Neutrophil (primary cell): Measurements from ENCODE around the gene SCAANT1.

Experiments
- H3K27ac ChIP-seq: fragments of 200-600 bp; sonication (generic); 2 replicates; pipeline ENCODE4 v1.5.1; 2016; ENCODE audit warnings: mild to moderate bottlenecking, moderate library complexity
- H3K27me3 ChIP-seq: fragments of 200-600 bp; sonication (generic); 2 replicates; pipeline ENCODE4 v1.6.0; 2016; ENCODE audit warnings: mild to moderate bottlenecking
- H3K36me3 ChIP-seq: fragments of 200-600 bp; sonication (generic); 2 replicates; pipeline ENCODE4 v1.5.1; 2017
- H3K4me1 ChIP-seq, 2 experiments: fragments of 200-600 bp in 1 of 2; sonication (generic) in 1 of 2; 1 replicate in 1 of 2; 2 replicates in 1 of 2; pipeline versions ENCODE4 v1.5.1 to v1.6.1; 2013 to 2016; ENCODE audit warnings: low read depth in 1 of 2, low read length in 1 of 2, mild to moderate bottlenecking in 1 of 2, moderate library complexity in 1 of 2; ENCODE audit not compliant: control insufficient read depth in 1 of 2, insufficient read depth in 1 of 2
- H3K4me3 ChIP-seq, 2 experiments: fragments of 200-600 bp in 1 of 2; sonication (generic) in 1 of 2; 1 replicate in 1 of 2; 2 replicates in 1 of 2; pipeline ENCODE4 v1.5.1; 2013 to 2016; ENCODE audit warnings: low read depth in 1 of 2, low read length in 1 of 2, mild to moderate bottlenecking in 1 of 2, moderate library complexity in 1 of 2
- H3K9me3 ChIP-seq: fragments of 200-600 bp; sonication (generic); 2 replicates; pipeline ENCODE4 v1.5.1; 2016
- TF ChIP-seq, protein P1 (sequence below): fragments of 200-600 bp; sonication (generic); IDR thresholded peaks from 2 replicates; pipeline ENCODE4 v1.5.1; 2016; ENCODE audit warnings: antibody characterized with exemption

The SCAANT1 gene

DNA sequence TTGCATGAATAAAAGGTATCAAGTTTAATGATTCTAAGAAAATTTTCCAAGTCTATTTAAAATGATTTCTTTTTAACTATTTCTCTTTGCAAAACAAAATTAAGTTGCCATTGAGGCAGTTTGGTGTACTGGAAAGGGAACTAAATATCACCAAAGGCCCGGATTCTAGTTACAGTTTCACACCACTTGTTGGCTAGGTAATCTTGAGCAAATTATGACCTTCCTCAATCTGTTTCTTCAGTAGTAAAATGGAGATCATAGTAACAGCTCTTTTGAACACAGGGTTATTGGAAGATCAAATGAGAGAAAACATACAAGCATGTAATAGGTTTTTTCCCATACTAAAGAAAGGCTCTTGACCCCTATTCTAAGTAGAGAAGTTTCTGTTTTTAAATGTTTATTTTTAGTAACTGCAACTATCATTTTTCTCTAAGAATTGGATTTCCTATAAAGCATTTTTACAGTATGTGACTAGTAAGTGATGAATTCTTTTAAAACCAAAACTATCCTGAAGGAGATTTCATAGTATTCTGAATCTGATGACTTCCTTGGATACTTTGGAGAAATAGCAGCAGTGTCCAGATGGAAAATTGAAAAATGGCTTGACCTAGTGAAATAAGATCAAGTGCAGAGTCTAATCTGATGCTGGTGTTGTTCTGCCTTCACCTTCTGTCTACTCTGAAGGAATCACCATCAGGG, 15.7 kb downstream of the SCAANT1 start:
- no peak overlapping the region for H3K4me3 ChIP-seq

DNA sequence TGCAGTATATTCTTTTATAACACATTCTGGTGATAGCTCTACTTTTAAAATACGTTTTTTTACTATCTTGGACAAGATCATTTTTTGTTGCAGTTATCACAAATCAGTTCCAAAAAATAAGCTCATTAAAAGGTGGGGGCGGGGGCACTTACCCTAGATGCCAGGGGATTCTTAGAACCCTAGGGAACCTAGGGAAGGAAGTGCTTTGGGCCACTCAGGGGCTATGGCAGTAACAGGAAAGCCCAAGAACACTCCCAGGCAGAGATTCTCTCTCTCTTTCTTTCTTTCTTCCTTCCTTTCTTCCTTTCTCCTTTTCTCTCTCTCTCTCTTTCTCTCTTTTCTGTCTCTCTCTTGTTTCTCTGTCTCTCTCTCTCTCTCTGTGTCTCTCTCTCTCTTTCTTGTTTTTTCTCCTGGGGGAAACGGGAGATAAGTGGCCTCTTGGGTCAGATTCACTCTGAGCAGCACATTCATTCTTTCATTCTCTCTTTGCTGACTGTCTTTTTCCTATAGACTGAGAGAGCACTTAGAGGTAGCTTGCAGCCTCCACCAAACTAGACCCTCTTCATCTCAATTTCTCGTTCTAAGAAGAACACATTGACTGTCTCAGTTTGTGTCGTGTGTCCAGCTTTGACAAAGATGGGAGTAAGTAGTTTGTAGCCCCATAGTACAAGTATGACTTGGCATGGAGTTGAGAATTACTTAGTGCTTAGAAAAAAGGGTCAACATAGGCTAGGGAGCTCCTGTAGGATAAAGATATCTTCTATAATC, 16.6 kb downstream of the SCAANT1 start:
- H3K9me3 ChIP-seq: no peaks in the 10 kb centered on the region
- H3K27me3 ChIP-seq: no peaks in the 10 kb centered on the region
- H3K27ac ChIP-seq: peak overlapping the region; percentile 26
- H3K4me1 ChIP-seq: peaks cover 7 to 8% of the 10 kb centered on the region in 2 experiments
- H3K36me3 ChIP-seq: peaks cover 39% of the 10 kb centered on the region
- TF ChIP-seq, protein P1, sequence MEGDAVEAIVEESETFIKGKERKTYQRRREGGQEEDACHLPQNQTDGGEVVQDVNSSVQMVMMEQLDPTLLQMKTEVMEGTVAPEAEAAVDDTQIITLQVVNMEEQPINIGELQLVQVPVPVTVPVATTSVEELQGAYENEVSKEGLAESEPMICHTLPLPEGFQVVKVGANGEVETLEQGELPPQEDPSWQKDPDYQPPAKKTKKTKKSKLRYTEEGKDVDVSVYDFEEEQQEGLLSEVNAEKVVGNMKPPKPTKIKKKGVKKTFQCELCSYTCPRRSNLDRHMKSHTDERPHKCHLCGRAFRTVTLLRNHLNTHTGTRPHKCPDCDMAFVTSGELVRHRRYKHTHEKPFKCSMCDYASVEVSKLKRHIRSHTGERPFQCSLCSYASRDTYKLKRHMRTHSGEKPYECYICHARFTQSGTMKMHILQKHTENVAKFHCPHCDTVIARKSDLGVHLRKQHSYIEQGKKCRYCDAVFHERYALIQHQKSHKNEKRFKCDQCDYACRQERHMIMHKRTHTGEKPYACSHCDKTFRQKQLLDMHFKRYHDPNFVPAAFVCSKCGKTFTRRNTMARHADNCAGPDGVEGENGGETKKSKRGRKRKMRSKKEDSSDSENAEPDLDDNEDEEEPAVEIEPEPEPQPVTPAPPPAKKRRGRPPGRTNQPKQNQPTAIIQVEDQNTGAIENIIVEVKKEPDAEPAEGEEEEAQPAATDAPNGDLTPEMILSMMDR: no peak
- H3K4me3 ChIP-seq: no peak overlapping the region

More for the DNA sequence above, 15.7 kb downstream of the SCAANT1 start:
- H3K9me3 ChIP-seq: no peaks in the 10 kb centered on the region
- H3K27ac ChIP-seq: peak overlapping the region; percentile 26
- peaks cover 39% of the 10 kb centered on the region for H3K36me3 ChIP-seq
- TF ChIP-seq, protein P1: no peak
- H3K27me3 ChIP-seq: no peaks in the 10 kb centered on the region
- H3K4me1 ChIP-seq: peaks cover 7 to 8% of the 10 kb centered on the region in 2 experiments

GRCh38 chr3:63892773-63893352, 19.3 kb downstream of the SCAANT1 start:
- no peaks in the 10 kb centered on the region for H3K9me3 ChIP-seq
- no peaks in the 10 kb centered on the region for H3K27me3 ChIP-seq
- TF ChIP-seq, protein P1: no peak
- H3K27ac ChIP-seq: no peak overlapping the region
- H3K4me1 ChIP-seq: peaks cover 7 to 8% of the 10 kb centered on the region in 2 experiments
- H3K36me3 ChIP-seq: peaks cover 15% of the 10 kb centered on the region
- no peak overlapping the region for H3K4me3 ChIP-seq

DNA sequence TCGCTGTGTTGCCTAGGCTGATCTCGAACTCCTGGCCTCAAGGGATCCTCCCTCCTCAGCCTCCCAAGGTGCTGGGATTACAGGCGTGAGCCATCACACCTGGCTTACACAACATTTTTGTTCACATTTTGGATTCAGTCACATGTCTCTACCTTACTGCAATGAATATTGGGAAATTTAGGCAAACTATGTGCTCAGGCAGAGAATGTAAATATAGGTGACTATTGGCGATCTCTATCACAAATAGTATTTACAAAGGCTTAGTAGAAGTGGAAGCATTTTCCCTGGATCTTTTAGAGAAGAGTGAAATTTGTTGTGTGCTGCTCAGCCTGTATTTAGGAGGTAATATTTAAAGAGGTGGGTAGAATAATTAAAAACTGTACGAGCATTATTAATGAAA, 20.7 kb downstream of the SCAANT1 start:
- Histone ChIP-seq H3K27me3 (no peaks in the 10 kb centered on the region), H3K4me3 (no peak overlapping the region), H3K36me3 (peaks cover 15% of the 10 kb centered on the region), H3K4me1 (peaks cover 6 to 7% of the 10 kb centered on the region in 2 experiments), H3K27ac (no peak overlapping the region), H3K9me3 (no peaks in the 10 kb centered on the region)
- TF ChIP-seq, protein P1: no peak

DNA sequence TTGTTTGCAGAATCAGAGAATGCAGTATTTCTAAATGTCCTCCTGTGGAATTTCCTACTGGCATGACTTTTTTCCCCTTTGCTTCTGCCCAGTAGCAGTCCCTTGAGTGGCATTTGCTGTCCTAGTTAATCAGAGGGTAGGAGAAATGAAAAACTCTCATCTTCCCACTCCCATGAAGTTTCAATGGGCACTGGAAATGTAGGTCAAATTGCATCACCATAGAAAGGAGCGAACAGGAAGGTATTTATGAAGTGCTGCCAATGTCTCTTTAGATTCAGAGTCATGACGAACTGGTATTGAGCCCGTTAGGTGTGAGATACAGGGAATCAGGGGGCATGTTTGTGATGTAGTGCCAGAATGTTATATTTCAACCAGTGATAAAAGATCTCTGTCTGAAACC, 25.3 kb downstream of the SCAANT1 start:
- no peaks in the 10 kb centered on the region for H3K4me1 ChIP-seq
- no peaks in the 10 kb centered on the region for H3K9me3 ChIP-seq
- H3K4me3 ChIP-seq: no peak overlapping the region
- H3K36me3 ChIP-seq: peaks cover 7% of the 10 kb centered on the region
- H3K27ac ChIP-seq: peak overlapping the region; percentile 5
- no peaks in the 10 kb centered on the region for H3K27me3 ChIP-seq
- TF ChIP-seq, protein P1: no peak
